GM23338 (cell line): ENCODE results near the gene SOX13. TPM values are rescaled to one million over a fixed set of nuclear protein-coding genes. Genes with fewer than 3 reads are reported as not detected.
A peak's percentile ranks its signal among the peaks of the same experiment; 100 is the strongest.

ENCODE experiments used
- ATAC-seq: fragments of 200-7000 bp; cut with Tn5 transposase; 3 replicates; pipeline ENCODE4 v1.9.1; 2020
- DNase-seq: peaks from one replicate; pipeline ENCODE4 v3.0.0-alpha.2; 2015; ENCODE audit warnings: low spot score
- H2AFZ ChIP-seq: fragments of 200-600 bp; sonication (generic); 2 replicates; pipeline ENCODE4 v1.8.0; 2016; ENCODE audit warnings: antibody characterized with exemption, mild to moderate bottlenecking, moderate library complexity
- H3F3A ChIP-seq: fragments of 200-600 bp; sonication (generic); replicated peaks from 2 replicates; pipeline ENCODE4 v1.8.0; 2017; ENCODE audit warnings: antibody characterized with exemption, mixed run types, low read depth
- H3K27ac ChIP-seq: fragments of 200-600 bp; sonication (generic); 2 replicates; pipeline ENCODE4 v1.6.1; 2016; ENCODE audit warnings: low read depth
- H3K27me3 ChIP-seq: fragments of 200-600 bp; sonication (generic); 2 replicates; pipeline ENCODE4 v1.8.0; 2016; ENCODE audit warnings: mild to moderate bottlenecking, mixed run types, moderate library complexity; ENCODE audit not compliant: insufficient read depth
- H3K36me3 ChIP-seq: fragments of 200-600 bp; sonication (generic); 2 replicates; pipeline ENCODE4 v1.8.0; 2016; ENCODE audit warnings: mild to moderate bottlenecking; ENCODE audit not compliant: insufficient read depth
- H3K4me1 ChIP-seq: fragments of 200-600 bp; sonication (generic); 2 replicates; pipeline ENCODE4 v1.8.0; 2016; ENCODE audit warnings: mild to moderate bottlenecking, moderate library complexity; ENCODE audit not compliant: insufficient read depth
- H3K4me2 ChIP-seq: fragments of 200-600 bp; sonication (generic); 2 replicates; pipeline ENCODE4 v1.7.1; 2017; ENCODE audit warnings: mixed run types
- H3K4me3 ChIP-seq: fragments of 200-600 bp; sonication (generic); 2 replicates; pipeline ENCODE4 v1.6.1; 2016; ENCODE audit warnings: mixed run types
- H3K79me2 ChIP-seq: fragments of 200-600 bp; sonication (generic); replicated peaks from 2 replicates; pipeline ENCODE4 v1.8.0; 2017; ENCODE audit warnings: mild to moderate bottlenecking; ENCODE audit not compliant: insufficient read depth
- H3K9me2 ChIP-seq: fragments of 200-600 bp; sonication (generic); 2 replicates; pipeline ENCODE4 v1.8.0; 2017; ENCODE audit not compliant: insufficient read depth
- H4K20me1 ChIP-seq: fragments of 200-600 bp; sonication (generic); replicated peaks from 2 replicates; pipeline ENCODE4 v1.8.0; 2017; ENCODE audit warnings: mild to moderate bottlenecking; ENCODE audit not compliant: insufficient read depth
- H3K27ac Mint-ChIP-seq: 2 replicates; pipeline ENCODE4 v1.8.0; 2020; ENCODE audit warnings: inconsistent platforms, mild to moderate bottlenecking, moderate library complexity, mixed read lengths
- H3K27me3 Mint-ChIP-seq: 3 replicates; pipeline ENCODE4 v1.8.0; 2022; ENCODE audit warnings: low read depth, mild to moderate bottlenecking, moderate library complexity, mixed read lengths, inconsistent platforms; ENCODE audit not compliant: insufficient read depth, poor library complexity
- H3K36me3 Mint-ChIP-seq: 3 replicates; pipeline ENCODE4 v1.8.0; 2021; ENCODE audit warnings: low read depth, mild to moderate bottlenecking, inconsistent platforms, moderate library complexity, mixed read lengths
- H3K4me1 Mint-ChIP-seq: 3 replicates; pipeline ENCODE4 v1.8.0; 2020; ENCODE audit warnings: mild to moderate bottlenecking, inconsistent platforms, mixed read lengths
- H3K4me3 Mint-ChIP-seq: 3 replicates; pipeline ENCODE4 v1.8.0; 2021; ENCODE audit warnings: moderate library complexity, mild to moderate bottlenecking, inconsistent platforms, mixed read lengths
- H3K9me3 Mint-ChIP-seq: 3 replicates; pipeline ENCODE4 v1.8.0; 2020; ENCODE audit warnings: moderate library complexity, mild to moderate bottlenecking, inconsistent platforms, mixed read lengths
- CREB1 ChIP-seq: fragments of 250-450 bp; sonication (Bioruptor Pico); IDR thresholded peaks from 2 replicates; pipeline ENCODE4 v1.5.0; 2020; ENCODE audit warnings: low read depth, mild to moderate bottlenecking, moderate library complexity
- CTCF ChIP-seq, 2 experiments: fragments of 200-600 bp in 1 of 2; sonication (generic) in 1 of 2; conservative IDR thresholded peaks; 2 replicates each; pipeline versions ENCODE4 v1.5.1 to v1.6.1; 2016 to 2017; ENCODE audit warnings: antibody characterized with exemption in 2 of 2, low read depth in 2 of 2, mild to moderate bottlenecking in 2 of 2, moderate library complexity in 1 of 2
- ETS1 ChIP-seq: IDR thresholded peaks from 2 replicates; pipeline ENCODE4 v1.6.1; 2016; ENCODE audit warnings: antibody characterized with exemption
- EZH2 ChIP-seq: fragments of 200-600 bp; sonication (generic); IDR thresholded peaks from one replicate; pipeline ENCODE4 v1.8.0; 2017; ENCODE audit warnings: antibody characterized with exemption, mild to moderate bottlenecking, low read depth; ENCODE audit not compliant: unreplicated experiment
- JUNB ChIP-seq: IDR thresholded peaks from one replicate; pipeline ENCODE4 v1.6.1; 2016; ENCODE audit warnings: antibody characterized with exemption; ENCODE audit not compliant: unreplicated experiment
- NANOG ChIP-seq: IDR thresholded peaks from 2 replicates; pipeline ENCODE4 v1.6.1; 2016; ENCODE audit warnings: antibody characterized with exemption, borderline replicate concordance
- POLR2AphosphoS5 ChIP-seq: IDR thresholded peaks from 2 replicates; pipeline ENCODE4 v1.6.1; 2016; ENCODE audit warnings: antibody characterized with exemption, low read depth
- STAT1 ChIP-seq: IDR thresholded peaks from one replicate; pipeline ENCODE4 v1.6.1; 2016; ENCODE audit warnings: antibody characterized with exemption; ENCODE audit not compliant: unreplicated experiment
- ZNF114 ChIP-seq: fragments of 250-450 bp; sonication (Bioruptor Pico); IDR thresholded peaks from 2 replicates; pipeline ENCODE4 v1.5.0; 2020; ENCODE audit warnings: mild to moderate bottlenecking, moderate library complexity
- ZNF331 ChIP-seq: fragments of 250-450 bp; sonication (Bioruptor Pico); IDR thresholded peaks from 2 replicates; pipeline ENCODE4 v1.5.0; 2020; ENCODE audit warnings: low read depth, mild to moderate bottlenecking, moderate library complexity
- ZNF462 ChIP-seq: fragments of 250-450 bp; sonication (Bioruptor Pico); IDR thresholded peaks from 2 replicates; pipeline ENCODE4 v1.5.0; 2020; ENCODE audit warnings: mild to moderate bottlenecking, moderate library complexity
- polyA plus RNA-seq: library from polyadenylated mRNA; unstranded; fragments of >200 nt; fragmentation: Nextera tagmentation; extraction: Ambion mirVana; gene quantifications from 2 replicates; pipeline ENCODE4 v1.2.1, GENCODE V29; 2016
- total RNA-seq: library from RNA; depleted of rRNA; stranded (reverse); fragments of >200 nt; shearing (Covaris generic); gene quantifications from 2 replicates; pipeline ENCODE4 v1.2.3, GENCODE V29; 2014

The SOX13 gene
- total and polyA plus RNA-seq, 2 experiments from 2014 or later: 28.6 to 123 TPM

- TF ChIP-seq CTCF (conservative IDR thresholded peaks at IDR 0.05; ENCODE audit: low read depth in 2 of 2) (no peak), JUNB (no peak), EZH2 (no peak), POLR2AphosphoS5 (no peak)
Observed at GRCh38 chr1:204107892-204108291, 35.0 kb downstream of the SOX13 start (continued).

GRCh38 chr1:204108312-204109141, 35.6 kb downstream of the SOX13 start:
- H3K9me3 Mint-ChIP-seq: no peaks in the 10 kb centered on the region
- peaks cover 73% of the 10 kb centered on the region for H3K4me1 Mint-ChIP-seq
- TF ChIP-seq STAT1: no peak
- no peak for TF ChIP-seq JUNB
- 0 out of 2 replicates have a peak, but pooled peaks have one; percentile 10 for TF ChIP-seq CREB1 (CRISPR knock-in tag)
- no peak for TF ChIP-seq NANOG
- TF ChIP-seq ZNF331: no peak
- peak; percentile 74; the same call in 1 of the 2 replicates for TF ChIP-seq ZNF462 (CRISPR knock-in tag)
- no peak for TF ChIP-seq EZH2
- no peak for TF ChIP-seq CTCF (conservative IDR thresholded peaks at IDR 0.05; ENCODE audit: low read depth in 2 of 2)
- TF ChIP-seq POLR2AphosphoS5: no peak
- TF ChIP-seq ZNF114 (CRISPR knock-in tag): no peak
- TF ChIP-seq ETS1: peak; percentile 30; the same call in 1 of the 2 replicates

More at GRCh38 chr1:204108312-204109141, 35.6 kb downstream of the SOX13 start:
- Histone ChIP-seq H2AFZ (no peak overlapping the region), H3K27me3 (no peaks in the 10 kb centered on the region), H3K4me2 (peak overlapping the region; percentile 69), H3K9me2 (no peaks in the 10 kb centered on the region), H3K4me1 (peaks cover 80% of the 10 kb centered on the region), H3F3A (0 out of 2 replicates have a peak, but pooled peaks cover 5% of the 10 kb centered on the region), H3K4me3 (peak overlapping the region; percentile 40), H3K27ac (peak overlapping the region; percentile 78), H3K36me3 (no peaks in the 10 kb centered on the region), H4K20me1 (peaks cover 15% of the 10 kb centered on the region), H3K79me2 (peaks cover 93% of the 10 kb centered on the region)
- peak; percentile 85 for ATAC-seq
- Mint-ChIP-seq H3K4me3 (peak overlapping the region; percentile 62), H3K36me3 (peaks cover 11% of the 10 kb centered on the region; the same call in 1 of the 3 replicates), H3K27ac (peak overlapping the region; percentile 88), H3K27me3 (peaks cover 17% of the 10 kb centered on the region)
- DNase-seq: peak; percentile 96
